HepG2 (cell line): ENCODE results near the gene NEURL4. TPM values are rescaled to one million over a fixed set of nuclear protein-coding genes. Genes with fewer than 3 reads are reported as not detected.
A peak's percentile ranks its signal among the peaks of the same experiment; 100 is the strongest.

ENCODE experiments used
- ATF7 ChIP-seq, 2 experiments: fragments of 450-650 bp in 1 of 2; sonication (generic) in 1 of 2; formaldehyde crosslinking in 1 of 2; IDR thresholded peaks; 2 replicates each; pipeline versions ENCODE4 v1.4.0 to v1.6.1; 2016 to 2020; ENCODE audit warnings: antibody characterized with exemption in 1 of 2, mild to moderate bottlenecking in 1 of 2, missing genetic modification reagents in 1 of 2
- BCLAF1 ChIP-seq: fragments of 450-650 bp; IDR thresholded peaks from 2 replicates; pipeline ENCODE4 v1.6.1; 2017; ENCODE audit warnings: mild to moderate bottlenecking
- BRF2 ChIP-seq: sonication (generic); formaldehyde crosslinking; IDR thresholded peaks from 2 replicates; pipeline ENCODE4 v1.8.1; 2022; ENCODE audit warnings: mild to moderate bottlenecking, missing genetic modification reagents
- CBFB ChIP-seq: sonication (generic); formaldehyde crosslinking; IDR thresholded peaks from 2 replicates; pipeline ENCODE4 v1.4.0; 2020; ENCODE audit warnings: missing genetic modification reagents
- CCDC6 ChIP-seq: sonication (generic); formaldehyde crosslinking; IDR thresholded peaks from 2 replicates; pipeline ENCODE4 v1.8.1; 2022; ENCODE audit warnings: mild to moderate bottlenecking, missing genetic modification reagents, moderate library complexity
- EP300 ChIP-seq, 3 experiments: sonication (generic) in 1 of 3; formaldehyde crosslinking in 1 of 3; IDR thresholded peaks; 2 replicates each; pipeline versions ENCODE4 v1.5.1 to v1.6.1; 2011 to 2020; ENCODE audit warnings: low read depth in 2 of 3, low read length in 2 of 3, borderline replicate concordance in 1 of 3, improper control_type of control experiment in 1 of 3, mild to moderate bottlenecking in 1 of 3, missing genetic modification reagents in 1 of 3, moderate library complexity in 1 of 3
- KLF6 ChIP-seq: IDR thresholded peaks from 2 replicates; pipeline ENCODE4 v1.8.0; 2016; ENCODE audit warnings: missing biosample characterization, missing genetic modification reagents
- POLR2G ChIP-seq: fragments of 200-400 bp; formaldehyde crosslinking; IDR thresholded peaks from 2 replicates; pipeline ENCODE4 v1.6.1; 2018; ENCODE audit warnings: mild to moderate bottlenecking, low read depth, low read length, moderate library complexity
- SMAD3 ChIP-seq: sonication (generic); formaldehyde crosslinking; IDR thresholded peaks from 2 replicates; pipeline ENCODE4 v1.4.0; 2020; ENCODE audit warnings: missing genetic modification reagents
- SP5 ChIP-seq: IDR thresholded peaks from 2 replicates; pipeline ENCODE4 v1.6.1; 2016; ENCODE audit warnings: low read depth, borderline replicate concordance
- SRF ChIP-seq: IDR thresholded peaks from 2 replicates; pipeline ENCODE4 v1.6.1; 2011; ENCODE audit warnings: mild to moderate bottlenecking, low read depth, low read length, moderate library complexity
- TBX3 ChIP-seq: fragments of 450-650 bp; IDR thresholded peaks from 2 replicates; pipeline ENCODE4 v1.6.1; 2017; ENCODE audit warnings: antibody characterized with exemption, mild to moderate bottlenecking, inconsistent platforms, borderline replicate concordance
- ZBTB3 ChIP-seq: sonication (generic); formaldehyde crosslinking; IDR thresholded peaks from 2 replicates; pipeline ENCODE4 v1.4.0; 2020; ENCODE audit warnings: low read depth, mild to moderate bottlenecking, moderate library complexity, missing genetic modification reagents, borderline replicate concordance
- ZMYM4 ChIP-seq: sonication (generic); formaldehyde crosslinking; IDR thresholded peaks from 2 replicates; pipeline ENCODE4 v1.8.1; 2023; ENCODE audit warnings: mild to moderate bottlenecking, missing genetic modification reagents
- ZNF124 ChIP-seq: sonication (generic); formaldehyde crosslinking; IDR thresholded peaks from 2 replicates; pipeline ENCODE4 v1.4.0; 2020; ENCODE audit warnings: missing genetic modification reagents
- ZNF75D ChIP-seq: sonication (generic); formaldehyde crosslinking; IDR thresholded peaks from 2 replicates; pipeline ENCODE4 v1.8.1; 2023; ENCODE audit warnings: missing genetic modification reagents, mild to moderate bottlenecking, borderline replicate concordance
- polyA plus RNA-seq, 8 experiments: library from polyadenylated mRNA; depleted of rRNA in 3 of 8; stranded (reverse) in 7 of 8; unstranded in 1 of 8; fragments of >200 nt; fragmentation: Illumina TruSeq in 4 of 8; extraction: Trizol in 4 of 8; gene quantifications; 2 replicates each; pipeline versions ENCODE4 v1.2.1 to v1.2.3, GENCODE V29; 2011 to 2016; ENCODE audit warnings: low read depth in 4 of 8, missing spikeins in 1 of 8, mixed read lengths in 1 of 8; ENCODE audit not compliant: insufficient read depth in 1 of 8
- total RNA-seq, 5 experiments: library from RNA; depleted of rRNA; stranded (reverse); fragments of >200 nt; fragmentation: Illumina TruSeq; extraction: Trizol; gene quantifications; 2 replicates each; pipeline ENCODE4 v1.2.3, GENCODE V29; 2016; ENCODE audit warnings: low read depth in 1 of 5
- TF ChIP-seq, protein P1 (sequence below): sonication (generic); formaldehyde crosslinking; IDR thresholded peaks from 2 replicates; pipeline ENCODE4; 2020; ENCODE audit warnings: missing genetic modification reagents, mild to moderate bottlenecking, borderline replicate concordance
- TF ChIP-seq, protein P2 (sequence below): sonication (generic); formaldehyde crosslinking; IDR thresholded peaks from 2 replicates; pipeline ENCODE4 v1.4.0; 2020; ENCODE audit warnings: missing genetic modification reagents

NEURL4 gene
- total and polyA plus RNA-seq, 2 of the 13 experiments (the other 11 are each of a cell fraction or from before 2014, with no cell fraction given): 14.8 to 15.7 TPM

DNA sequence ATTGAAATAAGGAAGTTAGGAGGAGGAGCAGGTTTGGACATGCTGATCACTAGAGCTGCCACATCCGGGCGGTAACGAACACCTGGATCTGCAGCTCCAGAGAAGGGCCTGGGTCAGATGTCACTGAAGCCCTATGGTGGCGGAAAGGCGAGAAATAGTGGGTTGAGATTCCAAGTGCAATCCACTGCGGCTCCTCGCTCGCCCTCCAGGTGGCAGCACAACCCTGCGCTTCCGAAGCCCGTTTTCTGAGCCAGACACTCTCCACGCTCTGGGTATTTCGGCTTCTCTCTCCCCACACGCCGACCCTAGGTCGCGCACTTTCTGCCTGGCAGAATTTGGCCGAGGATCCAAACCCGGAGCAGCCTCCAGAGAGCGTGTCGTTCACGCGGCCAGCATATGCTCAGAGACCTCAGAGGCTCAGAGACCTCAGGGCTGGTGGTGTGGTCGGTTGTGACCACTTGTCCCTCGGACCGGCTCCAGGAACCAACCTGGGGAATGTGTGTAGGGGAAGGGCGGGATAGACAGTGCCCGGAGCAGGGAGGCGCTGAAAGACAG lies 48.5 kb downstream of the NEURL4 start (continued):
- TF ChIP-seq EP300 (IDR thresholded peaks at IDR 0.05; ENCODE audit: low read depth in 2 of 2, low read length in 2 of 2): no peak
- no peak for TF ChIP-seq EP300 (CRISPR knock-in tag; IDR thresholded peaks at IDR 0.05; ENCODE audit: borderline replicate concordance)
- TF ChIP-seq ZMYM4 (CRISPR knock-in tag): peak; percentile 61; the same call in 1 of the 2 replicates
- no peak for TF ChIP-seq ATF7 (IDR thresholded peaks at IDR 0.05)
- TF ChIP-seq ATF7 (CRISPR knock-in tag; IDR thresholded peaks at IDR 0.05): no peak
- TF ChIP-seq SRF: no peak
- peak; percentile 57; the same call in 1 of the 2 replicates for TF ChIP-seq CCDC6 (CRISPR knock-in tag)
- TF ChIP-seq, protein P1, sequence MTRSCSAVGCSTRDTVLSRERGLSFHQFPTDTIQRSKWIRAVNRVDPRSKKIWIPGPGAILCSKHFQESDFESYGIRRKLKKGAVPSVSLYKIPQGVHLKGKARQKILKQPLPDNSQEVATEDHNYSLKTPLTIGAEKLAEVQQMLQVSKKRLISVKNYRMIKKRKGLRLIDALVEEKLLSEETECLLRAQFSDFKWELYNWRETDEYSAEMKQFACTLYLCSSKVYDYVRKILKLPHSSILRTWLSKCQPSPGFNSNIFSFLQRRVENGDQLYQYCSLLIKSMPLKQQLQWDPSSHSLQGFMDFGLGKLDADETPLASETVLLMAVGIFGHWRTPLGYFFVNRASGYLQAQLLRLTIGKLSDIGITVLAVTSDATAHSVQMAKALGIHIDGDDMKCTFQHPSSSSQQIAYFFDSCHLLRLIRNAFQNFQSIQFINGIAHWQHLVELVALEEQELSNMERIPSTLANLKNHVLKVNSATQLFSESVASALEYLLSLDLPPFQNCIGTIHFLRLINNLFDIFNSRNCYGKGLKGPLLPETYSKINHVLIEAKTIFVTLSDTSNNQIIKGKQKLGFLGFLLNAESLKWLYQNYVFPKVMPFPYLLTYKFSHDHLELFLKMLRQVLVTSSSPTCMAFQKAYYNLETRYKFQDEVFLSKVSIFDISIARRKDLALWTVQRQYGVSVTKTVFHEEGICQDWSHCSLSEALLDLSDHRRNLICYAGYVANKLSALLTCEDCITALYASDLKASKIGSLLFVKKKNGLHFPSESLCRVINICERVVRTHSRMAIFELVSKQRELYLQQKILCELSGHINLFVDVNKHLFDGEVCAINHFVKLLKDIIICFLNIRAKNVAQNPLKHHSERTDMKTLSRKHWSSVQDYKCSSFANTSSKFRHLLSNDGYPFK: peak; percentile 75; the same call in 1 of the 2 replicates
- TF ChIP-seq BCLAF1: no peak
- TF ChIP-seq SMAD3 (CRISPR knock-in tag): peak; percentile 87
- 0 out of 2 replicates have a peak, but pooled peaks have one; percentile 69 for TF ChIP-seq ZBTB3
- TF ChIP-seq, protein P2, sequence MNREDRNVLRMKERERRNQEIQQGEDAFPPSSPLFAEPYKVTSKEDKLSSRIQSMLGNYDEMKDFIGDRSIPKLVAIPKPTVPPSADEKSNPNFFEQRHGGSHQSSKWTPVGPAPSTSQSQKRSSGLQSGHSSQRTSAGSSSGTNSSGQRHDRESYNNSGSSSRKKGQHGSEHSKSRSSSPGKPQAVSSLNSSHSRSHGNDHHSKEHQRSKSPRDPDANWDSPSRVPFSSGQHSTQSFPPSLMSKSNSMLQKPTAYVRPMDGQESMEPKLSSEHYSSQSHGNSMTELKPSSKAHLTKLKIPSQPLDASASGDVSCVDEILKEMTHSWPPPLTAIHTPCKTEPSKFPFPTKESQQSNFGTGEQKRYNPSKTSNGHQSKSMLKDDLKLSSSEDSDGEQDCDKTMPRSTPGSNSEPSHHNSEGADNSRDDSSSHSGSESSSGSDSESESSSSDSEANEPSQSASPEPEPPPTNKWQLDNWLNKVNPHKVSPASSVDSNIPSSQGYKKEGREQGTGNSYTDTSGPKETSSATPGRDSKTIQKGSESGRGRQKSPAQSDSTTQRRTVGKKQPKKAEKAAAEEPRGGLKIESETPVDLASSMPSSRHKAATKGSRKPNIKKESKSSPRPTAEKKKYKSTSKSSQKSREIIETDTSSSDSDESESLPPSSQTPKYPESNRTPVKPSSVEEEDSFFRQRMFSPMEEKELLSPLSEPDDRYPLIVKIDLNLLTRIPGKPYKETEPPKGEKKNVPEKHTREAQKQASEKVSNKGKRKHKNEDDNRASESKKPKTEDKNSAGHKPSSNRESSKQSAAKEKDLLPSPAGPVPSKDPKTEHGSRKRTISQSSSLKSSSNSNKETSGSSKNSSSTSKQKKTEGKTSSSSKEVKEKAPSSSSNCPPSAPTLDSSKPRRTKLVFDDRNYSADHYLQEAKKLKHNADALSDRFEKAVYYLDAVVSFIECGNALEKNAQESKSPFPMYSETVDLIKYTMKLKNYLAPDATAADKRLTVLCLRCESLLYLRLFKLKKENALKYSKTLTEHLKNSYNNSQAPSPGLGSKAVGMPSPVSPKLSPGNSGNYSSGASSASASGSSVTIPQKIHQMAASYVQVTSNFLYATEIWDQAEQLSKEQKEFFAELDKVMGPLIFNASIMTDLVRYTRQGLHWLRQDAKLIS: no peak
- no peak for TF ChIP-seq ZNF124 (CRISPR knock-in tag)
- peak; percentile 53; the same call in 1 of the 2 replicates for TF ChIP-seq BRF2 (CRISPR knock-in tag)
- TF ChIP-seq POLR2G: 0 out of 2 replicates have a peak, but pooled peaks have one; percentile 33
- no peak for TF ChIP-seq KLF6 (CRISPR knock-in tag)
- TF ChIP-seq CBFB (CRISPR knock-in tag): 0 out of 2 replicates have a peak, but pooled peaks have one; percentile 63
- TF ChIP-seq TBX3: no peak
- TF ChIP-seq SP5: no peak
- TF ChIP-seq ZNF75D (CRISPR knock-in tag): no peak
